NCI-H345 treated with DMSO at 0.1 percent for 48 hours (cell line): ENCODE measurements around the gene PACSIN2.
"Not testable (repeated sequence)": the region's sequence is repeated elsewhere in the genome, so short reads cannot be mapped to it uniquely, and the experiment has no call there.

Experiments used
- DNase-seq: peaks from one replicate; lab custom pipeline; 2025; ENCODE audit not compliant: unreplicated experiment; lab: John Stamatoyannopoulos, UW

The PACSIN2 gene

DNA sequence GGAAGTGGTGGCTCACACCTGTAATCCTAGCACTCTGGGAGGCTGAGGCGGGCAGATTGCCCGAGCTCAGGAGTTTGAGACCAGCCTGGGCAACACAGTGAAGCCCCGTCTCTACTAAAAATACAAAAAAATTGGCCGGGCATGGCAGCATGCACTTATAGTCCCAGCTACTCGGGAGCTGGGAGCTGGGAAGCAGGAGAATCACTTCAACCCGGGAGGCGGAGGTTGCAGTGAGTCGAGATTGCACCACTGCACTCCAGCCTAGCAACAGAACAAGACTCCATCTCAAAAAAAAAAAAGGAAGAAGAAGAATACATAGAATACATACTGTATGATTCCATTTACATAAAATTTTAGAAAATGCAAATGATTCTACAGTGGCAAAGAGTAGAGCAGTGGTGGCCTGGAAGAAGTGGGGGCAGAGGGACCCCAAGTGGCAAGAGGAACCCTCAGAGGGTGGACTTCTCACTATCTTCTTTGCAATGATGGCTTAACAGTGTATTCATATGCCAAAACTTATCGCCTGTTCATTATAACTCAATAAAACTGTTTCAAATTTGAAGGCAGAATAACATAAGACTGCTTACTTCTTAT lies 22.0 kb downstream of the PACSIN2 start:
- DNase-seq = no peak

DNA sequence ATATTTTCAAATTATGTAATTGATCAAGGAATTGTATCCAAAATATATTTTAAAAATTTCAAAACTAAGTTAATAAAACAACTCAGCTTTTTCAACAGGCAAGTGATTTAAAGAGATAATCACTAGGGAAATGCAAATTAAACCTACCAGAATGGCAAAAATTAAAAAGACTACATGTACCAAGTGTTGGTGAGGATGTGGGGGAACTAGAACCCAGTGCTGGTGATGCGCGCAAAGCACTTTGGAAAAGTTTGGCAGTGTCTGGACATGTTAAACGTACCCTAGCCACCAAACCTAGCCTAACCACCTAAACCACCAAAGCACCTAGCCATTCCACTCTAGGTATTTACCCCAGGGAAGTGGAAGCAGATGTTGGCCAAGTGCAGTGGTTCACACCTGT lies 22.9 kb downstream of the PACSIN2 start:
- DNase-seq = no peak

DNA sequence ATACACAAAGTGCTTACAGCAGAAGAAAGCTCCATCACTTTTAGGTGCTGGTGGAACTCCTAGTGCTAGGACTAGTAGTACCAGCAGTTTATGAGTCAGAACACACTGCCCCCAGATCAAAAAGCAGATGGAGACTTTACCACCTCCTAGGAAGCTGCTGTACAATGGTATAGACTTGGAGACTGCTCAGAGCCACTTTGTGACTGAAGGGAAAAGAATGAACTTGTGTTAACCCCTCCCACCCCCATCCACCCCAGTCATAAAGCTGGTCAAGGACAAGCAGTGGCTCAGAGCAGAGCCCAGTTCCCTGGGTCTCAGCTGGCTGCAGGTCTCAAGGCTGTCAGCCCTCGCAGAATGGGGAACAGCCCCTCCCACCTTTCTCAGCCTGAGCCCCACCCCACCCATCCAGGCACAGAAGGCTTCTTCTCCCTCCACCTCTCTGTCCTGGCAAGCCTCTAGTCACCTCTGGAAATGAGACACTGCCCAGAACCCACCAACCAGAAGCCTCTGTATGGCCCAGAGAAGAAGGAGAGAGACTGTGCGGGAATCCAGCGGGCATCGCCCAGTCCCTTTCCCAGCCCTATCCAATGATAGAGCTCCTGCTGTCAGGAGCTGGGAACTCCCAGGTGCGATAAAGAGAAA lies 23.8 kb downstream of the PACSIN2 start:
- DNase-seq = no peak

DNA sequence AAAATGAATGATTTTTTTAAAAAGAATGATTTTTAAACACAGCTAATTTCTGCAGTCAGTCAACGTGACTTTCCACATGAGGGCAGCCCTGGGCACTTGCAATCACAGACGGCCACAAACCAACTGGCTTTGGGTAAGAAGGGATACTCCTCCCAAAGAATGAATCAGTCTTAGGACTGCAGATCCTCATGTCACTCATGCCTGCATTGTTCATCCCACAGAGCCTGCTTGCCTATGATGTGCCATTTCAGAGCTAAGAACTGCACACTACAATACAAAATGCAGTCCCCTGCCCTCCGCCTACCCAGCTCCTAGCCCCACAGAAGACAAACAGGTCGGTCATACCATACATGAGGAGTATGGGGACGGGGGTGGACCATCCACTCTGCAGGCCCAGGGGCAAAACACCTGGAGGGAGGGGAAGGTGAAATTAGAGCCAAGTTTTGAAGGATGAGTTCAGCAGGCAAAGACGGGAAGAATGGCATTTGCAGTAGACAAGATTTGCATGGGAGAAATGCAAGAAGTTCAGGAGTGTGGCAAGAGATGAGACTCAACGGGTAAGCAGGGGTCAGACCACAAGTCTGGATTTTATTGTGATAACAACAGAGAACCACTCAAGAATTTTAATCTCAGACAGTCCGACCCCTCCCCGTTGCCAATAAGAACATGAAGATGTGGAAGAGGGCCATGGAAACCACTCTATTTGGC lies 24.7 kb downstream of the PACSIN2 start:
- DNase-seq = no peak

DNA sequence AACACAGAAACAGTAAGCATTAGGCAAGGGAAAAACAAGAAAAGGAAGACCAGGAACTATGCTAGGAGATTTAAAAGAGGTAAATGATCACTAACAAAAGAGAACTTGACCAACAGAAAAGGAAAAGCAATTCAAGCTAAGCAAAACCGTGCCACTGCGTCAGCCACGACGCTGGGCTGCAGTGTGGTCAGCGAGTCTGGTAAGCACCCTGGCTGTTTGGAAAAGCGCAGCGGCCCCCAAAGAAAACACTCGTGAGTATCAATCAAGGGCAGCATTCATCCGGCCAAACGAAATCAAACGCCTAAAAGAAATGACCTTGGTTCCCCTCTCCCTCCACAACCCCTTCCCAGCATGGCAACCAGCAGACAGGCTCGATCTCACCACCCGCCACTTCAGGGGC lies 28.8 kb downstream of the PACSIN2 start:
- no peak for DNase-seq

DNA sequence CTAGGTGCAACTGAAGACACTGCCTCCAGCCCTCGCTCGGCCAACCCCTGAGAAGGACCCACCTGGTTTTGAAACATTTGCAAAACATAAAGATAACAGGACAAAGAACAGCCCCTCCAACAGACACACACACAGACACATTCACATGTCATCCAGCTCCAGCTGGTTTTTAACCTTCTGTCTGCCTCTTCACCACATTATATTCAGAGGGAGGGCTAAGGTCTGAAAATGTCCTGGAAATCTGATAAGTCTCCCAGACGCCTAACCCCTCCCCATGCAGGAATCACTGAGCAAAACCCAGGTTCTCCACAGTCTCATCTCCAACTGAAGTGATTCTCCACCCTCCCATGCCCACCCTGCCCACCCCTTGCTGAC lies 29.4 kb downstream of the PACSIN2 start:
- no peak for DNase-seq

DNA sequence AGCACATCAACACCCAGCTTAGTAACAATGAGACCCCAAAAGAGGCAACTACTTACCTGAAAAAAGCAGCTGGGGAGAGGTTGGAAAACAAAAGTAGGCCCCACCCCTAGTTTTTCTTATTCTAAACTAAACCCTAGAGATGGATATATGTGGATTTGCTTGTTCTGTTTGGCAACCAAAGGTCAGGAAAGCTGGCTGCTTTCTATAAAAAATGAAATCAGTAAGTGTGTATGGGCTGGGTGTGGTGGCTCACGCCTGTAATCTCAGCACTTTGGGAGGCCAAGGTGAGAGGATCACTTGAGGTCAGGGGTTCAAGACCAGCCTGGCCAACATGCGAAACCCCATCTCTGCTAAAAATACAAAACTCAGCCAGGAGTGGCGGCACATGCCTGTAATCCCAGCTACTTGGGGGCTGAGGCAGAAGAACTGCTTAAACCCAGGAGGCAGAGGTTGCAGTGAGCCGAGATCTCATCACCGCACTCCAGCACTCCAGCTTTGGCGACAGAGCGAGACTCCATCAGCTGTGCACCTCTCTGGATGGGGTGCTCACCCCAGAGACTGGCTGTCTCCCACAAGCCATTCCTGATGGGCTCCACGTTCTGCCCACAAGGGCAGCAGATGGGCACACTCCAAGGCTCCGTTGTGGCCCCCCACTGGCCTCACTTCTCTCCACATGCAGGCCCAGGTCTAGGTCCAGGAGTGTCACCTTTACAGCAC lies 30.0 kb downstream of the PACSIN2 start:
- no peak for DNase-seq

DNA sequence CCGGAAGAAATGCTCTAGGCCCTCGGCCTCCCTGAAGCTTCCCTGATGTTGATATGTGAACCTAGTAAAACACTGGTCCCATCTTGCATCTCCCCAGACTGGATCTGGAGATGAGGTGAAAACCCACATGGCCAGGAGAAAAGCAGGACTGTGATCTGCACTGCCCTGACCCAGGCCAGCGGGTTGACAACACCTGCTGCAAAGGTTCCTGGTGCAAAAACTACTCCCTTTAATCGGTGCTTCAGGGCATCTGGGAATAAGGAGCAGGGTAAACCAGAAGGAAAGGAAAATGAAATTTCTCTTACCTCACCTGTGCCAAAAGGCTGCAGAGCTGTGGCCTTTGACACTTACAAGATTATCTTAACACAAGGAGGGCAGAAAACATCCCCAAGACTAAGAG lies 30.6 kb downstream of the PACSIN2 start:
- no peak for DNase-seq

DNA sequence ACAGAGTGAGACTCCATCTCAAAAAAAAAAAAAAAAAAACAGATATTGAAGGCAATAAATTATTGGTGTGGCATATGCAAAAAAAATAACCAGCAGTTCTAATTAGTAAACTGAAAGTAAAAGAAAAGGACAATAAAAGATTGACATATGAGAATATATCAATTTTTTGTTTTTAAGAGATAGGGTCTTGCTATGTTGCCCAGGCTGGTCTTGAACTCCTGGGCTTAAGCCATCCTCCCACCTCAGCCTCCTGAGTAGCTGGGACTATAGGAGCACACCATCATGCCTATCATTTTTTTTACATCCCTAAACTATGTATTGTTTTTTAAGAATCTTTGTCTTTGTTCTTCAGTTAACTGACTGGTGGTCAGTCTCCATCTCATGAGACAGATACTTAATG lies 31.5 kb downstream of the PACSIN2 start:
- DNase-seq = no peak

DNA sequence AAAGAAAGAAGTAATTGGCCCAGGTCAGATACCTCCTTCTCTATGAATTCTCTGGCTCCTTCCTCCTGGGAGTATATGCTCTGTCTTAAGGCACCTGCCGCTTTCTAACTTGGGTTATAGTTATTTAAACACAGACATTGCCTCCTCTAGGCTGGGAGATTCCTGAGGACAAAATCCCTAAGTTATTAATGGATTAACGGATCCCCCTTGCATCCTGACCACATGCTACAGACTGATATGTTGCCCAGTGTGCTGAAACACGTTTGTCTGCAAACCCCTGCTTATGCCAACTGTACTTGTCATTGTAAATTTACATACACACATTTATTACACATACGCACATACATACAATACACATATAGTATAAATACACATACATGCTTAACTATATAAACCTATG lies 35.3 kb downstream of the PACSIN2 start:
- DNase-seq = no peak

DNA sequence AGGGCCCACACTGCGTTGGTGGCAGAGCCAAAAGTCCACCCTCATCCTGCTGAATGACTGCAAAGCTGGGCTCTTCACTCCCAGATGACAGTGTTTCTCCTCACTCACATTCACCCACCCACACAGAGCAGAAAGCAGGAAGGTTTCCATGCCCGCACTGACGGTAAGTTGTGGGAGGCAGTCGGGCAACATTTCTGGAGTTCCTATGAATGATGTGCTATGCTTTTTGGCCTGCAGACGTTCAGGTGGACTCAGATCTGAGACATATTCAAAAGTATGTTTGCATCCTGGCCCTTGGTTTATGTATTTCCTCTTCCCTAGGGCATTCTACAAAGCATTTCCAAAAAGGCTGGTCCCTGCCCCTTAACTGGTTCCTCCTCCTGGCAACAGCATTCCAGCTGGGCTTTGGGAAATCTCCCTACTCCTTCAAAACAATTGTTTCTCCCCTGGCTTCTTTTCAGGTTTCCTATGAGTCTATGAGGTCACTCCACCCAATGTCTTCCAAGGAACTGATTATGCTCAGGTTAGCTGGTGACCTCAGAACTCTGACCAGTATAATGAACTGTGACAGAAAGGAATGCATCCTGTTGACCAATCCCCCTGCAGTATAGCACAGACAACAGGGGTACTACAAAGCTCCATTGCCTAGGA lies 36.4 kb downstream of the PACSIN2 start:
- DNase-seq = no peak

DNA sequence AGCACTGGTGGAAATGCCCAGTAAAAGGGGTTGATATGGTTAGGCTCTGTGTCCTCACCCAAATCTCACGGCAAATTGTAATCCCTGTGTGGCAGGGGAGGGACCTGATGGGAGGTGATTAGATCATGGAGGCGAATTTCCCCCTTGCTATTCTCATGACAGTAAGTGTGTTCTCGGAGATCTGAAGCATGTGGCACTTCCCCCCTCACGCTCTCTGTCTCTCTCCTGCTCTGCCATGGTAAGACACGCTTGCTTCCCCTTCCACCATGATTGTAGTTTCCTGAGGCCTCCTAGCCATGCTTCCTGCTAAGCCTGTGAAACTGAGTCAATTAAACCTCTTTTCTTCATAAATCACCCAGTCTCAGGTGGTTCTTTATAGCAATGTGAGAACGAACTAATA lies 37.4 kb downstream of the PACSIN2 start:
- DNase-seq = no peak

DNA sequence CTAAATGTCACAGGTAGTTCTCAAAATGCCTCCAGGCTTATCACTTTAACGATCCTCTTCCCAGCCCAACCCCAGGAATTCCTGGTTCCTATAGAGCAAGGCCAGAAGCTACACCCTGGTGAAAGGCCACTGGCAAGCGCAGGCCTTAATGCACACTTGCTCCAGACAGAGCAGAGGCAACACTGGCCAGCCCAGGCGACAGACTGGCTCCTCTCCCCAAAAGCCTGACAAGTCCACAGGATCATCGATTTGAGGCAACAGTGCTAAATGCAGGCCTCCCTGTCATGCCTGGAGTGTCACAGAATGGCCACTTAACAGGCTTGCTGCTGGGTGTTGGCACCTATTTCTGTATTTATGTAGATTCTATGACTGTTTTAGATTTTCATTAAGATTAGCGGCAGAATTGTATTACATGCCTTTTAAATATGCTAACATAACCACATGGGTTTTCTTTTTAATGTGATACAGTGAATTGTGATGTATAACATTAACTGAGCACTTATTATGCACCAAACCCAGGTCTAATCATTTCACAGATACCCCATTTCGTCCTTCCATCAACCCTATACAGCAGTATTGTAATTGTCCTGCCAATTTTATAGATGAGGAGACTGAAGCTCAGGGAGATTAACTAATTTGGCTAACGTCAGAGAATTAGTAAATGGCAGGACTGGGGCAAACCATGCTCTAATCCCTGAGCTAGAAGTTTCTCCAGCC lies 38.6 kb downstream of the PACSIN2 start:
- no peak for DNase-seq

DNA sequence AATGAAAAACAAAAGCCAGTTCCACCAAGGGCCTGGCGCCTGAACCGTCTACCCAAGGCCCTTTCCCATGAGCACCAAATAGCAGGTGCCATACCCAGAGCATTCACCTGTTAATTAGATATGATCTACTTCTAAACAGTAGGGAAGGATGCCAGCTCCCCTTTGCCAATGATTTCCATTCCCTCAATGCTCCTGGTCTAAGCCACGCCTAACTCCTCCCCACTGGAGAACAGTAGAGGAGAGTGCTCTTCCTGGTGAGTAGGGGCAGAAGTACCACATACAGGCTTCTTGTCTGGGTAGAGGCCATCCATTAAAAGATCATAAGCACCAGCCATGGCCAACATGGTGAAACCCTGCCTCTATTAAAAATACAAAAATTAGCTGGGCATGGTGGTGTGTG lies 40.7 kb downstream of the PACSIN2 start:
- no peak for DNase-seq

DNA sequence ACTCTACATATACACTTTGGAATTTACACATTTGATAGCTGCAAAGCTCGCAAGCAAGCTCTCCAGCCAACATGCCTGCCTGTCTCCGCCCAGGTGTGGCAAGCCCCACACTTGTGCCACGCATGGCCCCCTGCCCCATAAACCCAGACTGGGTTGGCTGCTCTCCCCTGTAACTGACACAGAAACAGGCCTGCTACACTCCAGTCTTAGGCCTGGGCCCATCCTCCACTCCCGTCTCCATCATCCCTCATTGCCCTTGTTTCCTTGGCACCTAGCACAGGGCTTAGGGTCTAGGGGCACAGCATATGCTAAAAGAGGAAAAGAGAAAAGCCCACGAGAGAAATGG lies 41.4 kb downstream of the PACSIN2 start:
- DNase-seq = no peak

DNA sequence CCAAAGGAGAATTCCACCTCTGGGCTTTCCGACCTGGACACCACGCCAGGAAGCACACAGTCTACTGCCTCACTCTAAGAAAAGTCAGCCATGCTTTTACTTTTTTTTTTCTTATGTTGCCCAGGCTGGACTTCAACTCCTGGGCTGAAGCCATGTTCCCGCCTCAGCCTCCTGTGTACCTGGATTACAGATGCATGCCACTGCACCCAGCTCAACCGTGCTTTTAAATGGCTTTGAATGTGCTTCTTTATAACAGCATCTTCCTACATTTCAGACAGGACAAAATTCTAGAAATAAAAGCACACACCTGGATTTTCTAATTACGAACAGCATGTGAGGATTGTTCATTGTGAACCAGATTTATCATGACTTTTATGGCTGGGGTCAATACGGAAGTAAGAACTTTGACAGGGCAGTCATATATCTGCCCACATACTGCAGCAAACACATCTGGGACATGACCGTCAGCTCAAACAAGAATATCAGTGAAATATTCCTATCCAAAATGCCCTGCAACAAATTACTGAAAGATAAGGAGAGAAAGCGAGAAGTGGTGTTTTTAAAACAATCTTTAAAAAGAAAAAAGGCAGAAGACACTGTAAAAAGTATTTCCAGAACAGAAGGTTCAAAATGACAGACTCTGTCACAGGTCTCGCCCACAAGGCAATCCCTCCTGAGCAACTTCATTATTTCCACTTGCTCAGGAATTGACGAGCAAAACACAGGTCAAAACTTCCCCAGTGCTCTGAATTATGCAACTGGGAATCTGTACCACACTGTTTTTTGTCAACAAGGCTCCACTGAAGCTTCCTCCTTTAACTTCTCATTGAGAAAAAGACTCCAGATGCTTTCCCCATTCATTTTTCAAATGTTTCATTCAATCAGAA lies 42.1 kb downstream of the PACSIN2 start:
- DNase-seq = no peak

DNA sequence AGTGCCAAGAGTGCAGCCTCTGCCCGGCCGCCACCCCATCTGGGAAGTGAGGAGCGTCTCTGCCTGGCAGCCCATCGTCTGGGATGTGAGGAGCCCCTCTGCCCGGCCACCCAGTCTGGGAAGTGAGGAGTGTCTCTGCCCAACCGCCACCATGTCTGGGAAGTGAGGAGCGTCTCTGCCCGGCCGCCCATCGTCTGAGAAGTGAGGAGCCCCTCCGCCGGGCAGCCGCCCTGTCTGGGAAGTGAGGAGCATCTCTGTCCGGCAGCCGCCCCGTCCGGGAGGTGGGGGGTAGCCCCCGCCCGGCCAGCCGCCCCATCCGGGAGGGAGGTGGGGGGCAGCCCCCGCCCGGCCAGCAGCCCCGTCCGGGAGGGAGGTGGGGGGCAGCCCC lies 43.5 kb downstream of the PACSIN2 start:
- not testable (repeated sequence) for DNase-seq

DNA sequence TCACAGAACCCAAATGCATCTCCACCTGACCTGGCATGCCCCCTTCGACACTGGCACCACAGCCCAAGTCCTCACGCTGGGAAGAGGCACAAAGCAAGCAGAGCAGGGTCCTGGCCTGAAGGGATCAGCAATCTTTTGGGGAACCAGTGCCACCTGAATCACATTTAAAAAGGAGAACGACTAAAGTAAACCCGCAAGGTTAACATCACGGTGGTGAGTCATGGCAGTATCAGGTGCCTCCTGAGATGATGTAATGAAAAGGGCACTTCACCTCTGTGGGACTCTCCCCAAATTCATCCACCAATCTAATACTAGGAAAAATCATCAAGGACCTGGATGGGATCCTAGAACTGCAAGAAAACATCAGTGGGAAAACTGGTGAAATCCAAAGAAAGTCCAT lies 44.9 kb downstream of the PACSIN2 start:
- no peak for DNase-seq

DNA sequence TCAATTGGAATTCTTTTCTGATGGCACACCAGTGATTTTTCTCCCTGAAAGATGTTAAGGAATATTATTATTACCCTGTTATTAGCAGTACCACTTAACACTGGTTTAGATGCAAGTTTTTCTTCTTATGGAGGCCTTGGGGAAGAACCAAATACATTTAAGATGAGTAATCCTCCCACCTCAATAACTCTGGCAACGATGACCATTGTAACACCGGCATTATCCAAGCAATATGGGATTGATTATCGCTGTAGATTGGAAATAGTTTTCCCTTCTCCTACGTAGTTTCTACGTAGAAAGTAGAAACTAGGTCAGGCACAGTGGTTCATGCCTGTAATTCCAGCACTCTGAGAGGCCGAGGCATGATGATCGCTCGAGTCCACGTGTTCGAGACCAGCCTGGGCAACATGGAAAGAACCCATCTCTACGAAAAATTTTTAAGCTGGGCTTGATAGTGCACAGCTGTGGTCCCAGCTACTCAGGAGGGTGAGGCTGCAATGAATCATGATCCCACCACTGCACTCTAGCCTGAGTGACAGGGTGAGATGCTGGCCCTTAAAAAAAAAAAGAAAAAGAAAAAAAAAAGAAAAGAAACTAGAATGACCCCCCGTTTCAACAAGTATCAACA lies 45.5 kb downstream of the PACSIN2 start:
- DNase-seq = no peak

DNA sequence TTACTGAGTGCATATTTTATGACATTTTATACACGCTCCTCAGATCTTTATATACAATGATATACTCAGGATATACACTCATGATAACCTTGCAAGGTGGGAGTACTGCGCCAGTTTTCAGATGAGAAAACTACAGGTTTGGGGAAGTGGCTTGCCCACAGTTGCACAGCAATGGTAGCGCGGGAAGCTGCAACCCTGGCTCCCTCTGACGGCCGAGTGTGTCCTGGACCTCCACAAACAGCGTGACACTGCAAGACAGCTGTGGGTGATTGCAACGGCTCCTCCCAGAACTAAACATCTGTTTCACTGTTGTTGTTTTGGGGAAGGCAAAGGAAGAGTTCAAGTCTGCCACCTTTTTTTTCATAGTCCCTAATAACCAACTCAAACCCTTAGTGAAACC lies 47.0 kb downstream of the PACSIN2 start:
- no peak for DNase-seq
